HCT116 (cell line): ENCODE results near the gene FLT3LG. TPM values are rescaled to one million over a fixed set of nuclear protein-coding genes. Genes with fewer than 3 reads are reported as not detected.

Experiments used
- ATAC-seq: fragments of 200-7000 bp; cut with Tn5 transposase; 2 replicates; pipeline ENCODE4 v1.9.1; 2020; ENCODE audit warnings: mild to moderate bottlenecking, moderate library complexity
- BruUV-seq: library from RNA; stranded (reverse); fragments of 400-500 nt; replicated peaks from 2 replicates; lab custom pipeline; 2021; lab: Mats Ljungman, UMichigan
- CTCF ChIA-PET: fragments of 300-600 bp; sonication (Branson Sonifier 250); formaldehyde crosslinking; loops from one replicate; lab custom pipeline; 2021; ENCODE audit warnings: antibody characterized with exemption; lab: Charles Lee
- POLR2A ChIA-PET: fragments of 300-600, 350-600 bp; sonication (Branson Sonifier 250); formaldehyde crosslinking; loops from one replicate; lab custom pipeline; 2021; ENCODE audit warnings: antibody characterized with exemption; lab: Charles Lee
- RAD21 ChIA-PET, 2 experiments: fragments of 300-600 bp; sonication (Branson Sonifier 250); formaldehyde crosslinking; loops; one replicate each; lab custom pipeline; 2023; ENCODE audit warnings: low total read pairs in 2 of 2; ENCODE audit not compliant: uncharacterized antibody in 2 of 2, unreplicated experiment in 2 of 2, low non-redundant PET in 1 of 2; lab: Charles Lee
- DNase-seq: peaks from one replicate; pipeline ENCODE4 v3.0.0-alpha.2; 2010; ENCODE audit warnings: low read depth, low spot score
- H2AFZ ChIP-seq: fragments of 200-600 bp; shearing (Covaris generic), sonication (generic); 2 replicates; pipeline ENCODE4 v1.6.1; 2017; ENCODE audit warnings: low read depth, mixed run types, mixed read lengths, antibody characterized with exemption, low read length; ENCODE audit not compliant: poor library complexity, severe bottlenecking
- H3K27ac ChIP-seq: 2 replicates; pipeline ENCODE4 v1.5.1; 2012; ENCODE audit warnings: low read depth, low read length
- H3K27me3 ChIP-seq: fragments of 200-600 bp; sonication (generic); 2 replicates; pipeline ENCODE4 v1.6.1; 2016; ENCODE audit warnings: mixed run types, low read length, mixed read lengths; ENCODE audit not compliant: insufficient read depth
- H3K36me3 ChIP-seq, 2 experiments: fragments of 200-500 bp in 1 of 2; fragments of 200-600 bp in 1 of 2; sonication (Bioruptor generic) in 1 of 2; sonication (generic) in 1 of 2; 2 replicates each; pipeline versions ENCODE4 v1.5.1 to v1.6.1; 2014 to 2016; ENCODE audit warnings: low read length in 2 of 2, inconsistent platforms in 1 of 2, mixed read lengths in 1 of 2, mixed run types in 1 of 2; ENCODE audit not compliant: insufficient read depth in 2 of 2, control insufficient read depth in 1 of 2
- H3K4me1 ChIP-seq, 2 experiments: fragments of 200-600 bp in 1 of 2; sonication (generic) in 1 of 2; 2 replicates each; pipeline versions ENCODE4 v1.5.1 to v1.6.1; 2012 to 2017; ENCODE audit warnings: low read length in 2 of 2, inconsistent platforms in 1 of 2, mild to moderate bottlenecking in 1 of 2, mixed read lengths in 1 of 2, mixed run types in 1 of 2, moderate library complexity in 1 of 2; ENCODE audit not compliant: insufficient read depth in 2 of 2, control insufficient read depth in 1 of 2
- H3K4me2 ChIP-seq: fragments of 200-600 bp; sonication (generic); 2 replicates; pipeline ENCODE4 v1.6.1; 2017; ENCODE audit warnings: mixed run types, low read length, mixed read lengths
- H3K4me3 ChIP-seq, 2 experiments: fragments of 200-600 bp in 1 of 2; sonication (generic) in 1 of 2; replicated peaks in 1 of 2; 2 replicates each; pipeline ENCODE4 v1.5.1; 2011 to 2016; ENCODE audit warnings: low read length in 2 of 2, control low read depth in 1 of 2, low read depth in 1 of 2, mild to moderate bottlenecking in 1 of 2, mixed read lengths in 1 of 2, mixed run types in 1 of 2
- H3K79me2 ChIP-seq: fragments of 200-600 bp; sonication (generic); 2 replicates; pipeline ENCODE4 v1.6.1; 2017; ENCODE audit warnings: mild to moderate bottlenecking, mixed run types, low read length, moderate library complexity, mixed read lengths; ENCODE audit not compliant: insufficient read depth
- H3K9ac ChIP-seq: fragments of 200-600 bp; sonication (generic); 2 replicates; pipeline ENCODE4 v1.6.1; 2016; ENCODE audit warnings: low read length, mixed read lengths
- H3K9me2 ChIP-seq: fragments of 200-600 bp; sonication (generic), shearing (Covaris generic); 2 replicates; pipeline ENCODE4 v1.6.1; 2017; ENCODE audit warnings: mixed run types, mild to moderate bottlenecking, moderate library complexity; ENCODE audit not compliant: insufficient read depth
- H3K9me3 ChIP-seq, 2 experiments: fragments of 200-500 bp in 1 of 2; fragments of 200-600 bp in 1 of 2; sonication (Bioruptor generic) in 1 of 2; sonication (generic) in 1 of 2; 2 replicates each; pipeline ENCODE4 v1.6.1; 2014 to 2017; ENCODE audit warnings: low read length in 2 of 2, mixed read lengths in 2 of 2, inconsistent platforms in 1 of 2, low read depth in 1 of 2, mild to moderate bottlenecking in 1 of 2, mixed run types in 1 of 2, moderate library complexity in 1 of 2; ENCODE audit not compliant: control insufficient read depth in 1 of 2, insufficient read depth in 1 of 2
- H4K20me1 ChIP-seq: fragments of 200-600 bp; sonication (generic), shearing (Covaris generic); 2 replicates; pipeline ENCODE4 v1.6.1; 2017; ENCODE audit warnings: mixed run types, mild to moderate bottlenecking, moderate library complexity; ENCODE audit not compliant: insufficient read depth
- ATF3 ChIP-seq: IDR thresholded peaks from 2 replicates; pipeline ENCODE4 v1.6.1; 2012
- CBX3 ChIP-seq: IDR thresholded peaks from 2 replicates; pipeline ENCODE4 v1.6.1; 2012; ENCODE audit warnings: low read depth
- CTCF ChIP-seq, 3 experiments: fragments of 200-600 bp in 1 of 3; sonication (generic) in 1 of 3; IDR thresholded peaks in 2 of 3; conservative IDR thresholded peaks in 1 of 3; 2 replicates each; pipeline ENCODE4 v1.5.1; 2012 to 2017; ENCODE audit warnings: low read depth in 2 of 3, low read length in 2 of 3, antibody characterized with exemption in 1 of 3, borderline replicate concordance in 1 of 3, control low read depth in 1 of 3, mild to moderate bottlenecking in 1 of 3, mixed read lengths in 1 of 3, mixed run types in 1 of 3, moderate library complexity in 1 of 3; ENCODE audit not compliant: insufficient read depth in 1 of 3
- EGR1 ChIP-seq: IDR thresholded peaks from 2 replicates; pipeline ENCODE4 v1.6.1; 2012; ENCODE audit warnings: low read depth
- ELF1 ChIP-seq: IDR thresholded peaks from 2 replicates; pipeline ENCODE4 v1.6.1; 2012; ENCODE audit warnings: low read depth, borderline replicate concordance
- FOSL1 ChIP-seq: IDR thresholded peaks from 2 replicates; pipeline ENCODE4 v1.6.1; 2012; ENCODE audit warnings: low read depth
- POLR2A ChIP-seq: IDR thresholded peaks from 2 replicates; pipeline ENCODE4 v1.7.0; 2011; ENCODE audit warnings: borderline replicate concordance; ENCODE audit not compliant: insufficient read depth, insufficient read length; ENCODE audit errors: extremely low read depth
- POLR2AphosphoS5 ChIP-seq: IDR thresholded peaks from 2 replicates; pipeline ENCODE4 v1.6.1; 2011; ENCODE audit warnings: mild to moderate bottlenecking, low read depth, low read length, moderate library complexity
- RAD21 ChIP-seq: IDR thresholded peaks from 2 replicates; pipeline ENCODE4 v1.6.1; 2012; ENCODE audit warnings: low read depth, mild to moderate bottlenecking
- REST ChIP-seq: IDR thresholded peaks from 2 replicates; pipeline ENCODE4 v1.6.1; 2012; ENCODE audit warnings: low read depth
- SIN3A ChIP-seq: IDR thresholded peaks from 2 replicates; pipeline ENCODE4 v1.6.1; 2012; ENCODE audit warnings: low read depth
- SP1 ChIP-seq: IDR thresholded peaks from 2 replicates; pipeline ENCODE4 v1.6.1; 2012; ENCODE audit warnings: low read depth
- ZBTB33 ChIP-seq: IDR thresholded peaks from 2 replicates; pipeline ENCODE4 v1.6.1; 2011; ENCODE audit warnings: mild to moderate bottlenecking, low read length, moderate library complexity; ENCODE audit not compliant: insufficient replicate concordance; ENCODE audit errors: extremely low read depth
- ZFX ChIP-seq: fragments of 450-650 bp; IDR thresholded peaks from 2 replicates; pipeline ENCODE4 v1.6.1; 2017
- ZNF274 ChIP-seq: fragments of 200-500 bp; sonication (Bioruptor generic); IDR thresholded peaks from 2 replicates; pipeline ENCODE4 v1.6.1; 2014; ENCODE audit warnings: mild to moderate bottlenecking, low read depth, low read length, inconsistent platforms
- intact Hi-C: fragments of 100-400 bp; cut with micrococcal nuclease; formaldehyde crosslinking; loops from 2 replicates; pipeline ENCODE4 v1.10.0; 2022
- total RNA-seq: library from RNA; stranded (reverse); gene quantifications from one replicate; pipeline ENCODE4 v1.2.1, GENCODE V29; 2021; ENCODE audit not compliant: unreplicated experiment

FLT3LG gene
- total RNA-seq, 1 experiment from 2014 or later, result 3.8 TPM

- peaks cover 21% of the 10 kb centered on the region for H3K27me3 ChIP-seq
- no peak for TF ChIP-seq RAD21
- no peak for TF ChIP-seq REST
- no peak for TF ChIP-seq ZNF274
- TF ChIP-seq ELF1, result no peak
- TF ChIP-seq FOSL1, result no peak
- no peak for TF ChIP-seq ATF3
- TF ChIP-seq SIN3A, result no peak
- TF ChIP-seq ZFX, result no peak
- TF ChIP-seq SP1, result no peak
- no peak for TF ChIP-seq POLR2AphosphoS5
- no peak for TF ChIP-seq CBX3
- TF ChIP-seq ZBTB33, result no peak
- no peak for TF ChIP-seq CTCF (IDR thresholded peaks at IDR 0.05 in 2 of 3, conservative IDR thresholded peaks at IDR 0.05 in 1 of 3; ENCODE audit: borderline replicate concordance in 1 of 3, insufficient read depth in 1 of 3, low read depth in 2 of 3, low read length in 2 of 3)
- TF ChIP-seq EGR1, result no peak
- TF ChIP-seq POLR2A, result no peak
- H3K36me3 ChIP-seq, result no peaks in the 10 kb centered on the region
- H3K9ac ChIP-seq, result no peak overlapping the region
- H3K4me3 ChIP-seq, result no peak overlapping the region
- no peak for DNase-seq
- CTCF ChIA-PET, result no interaction called here
- H3K9me2 ChIP-seq, result no peaks in the 10 kb centered on the region
- no peak overlapping the region for H3K27ac ChIP-seq
- H3K9me3 ChIP-seq, result no peaks in the 10 kb centered on the region
- RAD21 ChIA-PET, result no interaction called here
- H3K4me2 ChIP-seq, result no peak overlapping the region
- no peak overlapping the region for H2AFZ ChIP-seq
- BruUV-seq, result no TSS peak
- H4K20me1 ChIP-seq, result no peaks in the 10 kb centered on the region
- POLR2A ChIA-PET, result interaction anchor here (1.0 kb wide), 1 partner anchor 282 kb away, joined by 3 read pairs; no protein-coding TSS in a partner anchor
- no peaks in the 10 kb centered on the region for H3K79me2 ChIP-seq
- ATAC-seq, result no peak
- intact Hi-C loops, result no loop called here
- peaks cover 0 to 3% of the 10 kb centered on the region in 2 experiments; a peak in 1 of 4 replicates for H3K4me1 ChIP-seq
These were observed 38.3 kb upstream of the FLT3LG start for GRCh38 chr19:49435670-49436069.
